ENCODE measurements around the gene KCNJ3. TPM values are rescaled to one million over a fixed set of nuclear protein-coding genes. Genes with fewer than 3 reads are reported as not detected.

KCNJ3 gene
- total and polyA plus RNA-seq, 2 donors, result 0.21 TPM; not detected in 1

- no peaks in the 10 kb centered on the region for H3K9me3 ChIP-seq (ENCODE audit: control insufficient read depth in 2 of 2, insufficient read depth in 1 of 2, low read length in 1 of 2)
- 54% methylated on average over 10 of the region's 10 CpGs for WGBS
- peaks cover 19 to 45% of the 10 kb centered on the region in 2 donors for H3K27me3 ChIP-seq (ENCODE audit: control insufficient read depth in 2 of 2, insufficient read depth in 1 of 2, low read length in 1 of 2)
- H3K4me1 ChIP-seq (ENCODE audit: control insufficient read depth in 2 of 2, insufficient read depth in 2 of 2, low read length in 2 of 2), result peaks cover 0 to 4% of the 10 kb centered on the region in 2 donors
- H3K27ac ChIP-seq (ENCODE audit: low read depth in 1 of 2, low read length in 1 of 2), result no peak overlapping the region
- no peak overlapping the region for H3K4me3 ChIP-seq (ENCODE audit: low read length in 2 of 2)
- H3K36me3 ChIP-seq (ENCODE audit: control insufficient read depth in 2 of 2, insufficient read depth in 2 of 2, low read length in 1 of 2), result no peaks in the 10 kb centered on the region
- DNase-seq (ENCODE audit: low read depth in 6 of 9, low spot score in 9 of 9), result no peak
Observed at GRCh38 chr2:154699575-154699930, 1.1 kb downstream of the KCNJ3 start.

GRCh38 chr2:154700136-154700535 is 1.6 kb downstream of the KCNJ3 start:
- no peak for DNase-seq (ENCODE audit: low read depth in 6 of 9, low spot score in 9 of 9)
- WGBS, result 78% methylated on average over 4 of the region's 4 CpGs
- Histone ChIP-seq H3K27me3 (ENCODE audit: control insufficient read depth in 2 of 2, insufficient read depth in 1 of 2, low read length in 1 of 2) (peaks cover 19 to 45% of the 10 kb centered on the region in 2 donors), H3K4me3 (ENCODE audit: low read length in 2 of 2) (no peak overlapping the region), H3K4me1 (ENCODE audit: control insufficient read depth in 2 of 2, insufficient read depth in 2 of 2, low read length in 2 of 2) (peaks cover 0 to 4% of the 10 kb centered on the region in 2 donors), H3K36me3 (ENCODE audit: control insufficient read depth in 2 of 2, insufficient read depth in 2 of 2, low read length in 1 of 2) (no peaks in the 10 kb centered on the region), H3K9me3 (ENCODE audit: control insufficient read depth in 2 of 2, insufficient read depth in 1 of 2, low read length in 1 of 2) (no peaks in the 10 kb centered on the region), H3K27ac (ENCODE audit: low read depth in 1 of 2, low read length in 1 of 2) (no peak overlapping the region)

- Histone ChIP-seq H3K27ac (ENCODE audit: low read depth in 1 of 2, low read length in 1 of 2) (no peak overlapping the region), H3K36me3 (ENCODE audit: control insufficient read depth in 2 of 2, insufficient read depth in 2 of 2, low read length in 1 of 2) (no peaks in the 10 kb centered on the region), H3K4me3 (ENCODE audit: low read length in 2 of 2) (no peak overlapping the region), H3K9me3 (ENCODE audit: control insufficient read depth in 2 of 2, insufficient read depth in 1 of 2, low read length in 1 of 2) (no peaks in the 10 kb centered on the region), H3K4me1 (ENCODE audit: control insufficient read depth in 2 of 2, insufficient read depth in 2 of 2, low read length in 2 of 2) (no peaks in the 10 kb centered on the region), H3K27me3 (ENCODE audit: control insufficient read depth in 2 of 2, insufficient read depth in 1 of 2, low read length in 1 of 2) (peaks cover 0 to 3% of the 10 kb centered on the region in 2 donors)
- no peak for DNase-seq (ENCODE audit: low read depth in 6 of 9, low spot score in 9 of 9)
- WGBS, result 88% methylated on average over 4 of the region's 4 CpGs
Observed at GRCh38 chr2:154704991-154705390, 6.5 kb downstream of the KCNJ3 start.

GRCh38 chr2:154706660-154707059 is 8.2 kb downstream of the KCNJ3 start:
- H3K4me1 ChIP-seq (ENCODE audit: control insufficient read depth in 2 of 2, insufficient read depth in 2 of 2, low read length in 2 of 2), result no peaks in the 10 kb centered on the region
- no peaks in the 10 kb centered on the region for H3K27me3 ChIP-seq (ENCODE audit: control insufficient read depth in 2 of 2, insufficient read depth in 1 of 2, low read length in 1 of 2)
- H3K9me3 ChIP-seq (ENCODE audit: control insufficient read depth in 2 of 2, insufficient read depth in 1 of 2, low read length in 1 of 2), result no peaks in the 10 kb centered on the region
- no peak overlapping the region for H3K4me3 ChIP-seq (ENCODE audit: low read length in 2 of 2)
- H3K36me3 ChIP-seq (ENCODE audit: control insufficient read depth in 2 of 2, insufficient read depth in 2 of 2, low read length in 1 of 2), result no peaks in the 10 kb centered on the region
- H3K27ac ChIP-seq (ENCODE audit: low read depth in 1 of 2, low read length in 1 of 2), result no peak overlapping the region
- no peak for DNase-seq (ENCODE audit: low read depth in 6 of 9, low spot score in 9 of 9)
- WGBS, result 96% methylated on average over 1 of the region's 1 CpG

GRCh38 chr2:154707994-154708575 is 9.6 kb downstream of the KCNJ3 start:
- Histone ChIP-seq H3K36me3 (ENCODE audit: control insufficient read depth in 2 of 2, insufficient read depth in 2 of 2, low read length in 1 of 2) (no peaks in the 10 kb centered on the region), H3K9me3 (ENCODE audit: control insufficient read depth in 2 of 2, insufficient read depth in 1 of 2, low read length in 1 of 2) (no peaks in the 10 kb centered on the region), H3K27ac (ENCODE audit: low read depth in 1 of 2, low read length in 1 of 2) (no peak overlapping the region), H3K27me3 (ENCODE audit: control insufficient read depth in 2 of 2, insufficient read depth in 1 of 2, low read length in 1 of 2) (no peaks in the 10 kb centered on the region), H3K4me1 (ENCODE audit: control insufficient read depth in 2 of 2, insufficient read depth in 2 of 2, low read length in 2 of 2) (no peaks in the 10 kb centered on the region), H3K4me3 (ENCODE audit: low read length in 2 of 2) (no peak overlapping the region)
- WGBS, result 91% methylated on average over 3 of the region's 3 CpGs
- no peak for DNase-seq (ENCODE audit: low read depth in 6 of 9, low spot score in 9 of 9)

GRCh38 chr2:154709215-154709614 is 10.7 kb downstream of the KCNJ3 start:
- Histone ChIP-seq H3K36me3 (ENCODE audit: control insufficient read depth in 2 of 2, insufficient read depth in 2 of 2, low read length in 1 of 2) (no peaks in the 10 kb centered on the region), H3K4me3 (ENCODE audit: low read length in 2 of 2) (no peak overlapping the region), H3K27me3 (ENCODE audit: control insufficient read depth in 2 of 2, insufficient read depth in 1 of 2, low read length in 1 of 2) (no peaks in the 10 kb centered on the region), H3K27ac (ENCODE audit: low read depth in 1 of 2, low read length in 1 of 2) (no peak overlapping the region), H3K9me3 (ENCODE audit: control insufficient read depth in 2 of 2, insufficient read depth in 1 of 2, low read length in 1 of 2) (no peaks in the 10 kb centered on the region), H3K4me1 (ENCODE audit: control insufficient read depth in 2 of 2, insufficient read depth in 2 of 2, low read length in 2 of 2) (no peaks in the 10 kb centered on the region)
- WGBS, result 96% methylated on average over 3 of the region's 3 CpGs
- no peak for DNase-seq (ENCODE audit: low read depth in 6 of 9, low spot score in 9 of 9)

- Histone ChIP-seq H3K27ac (ENCODE audit: low read depth in 1 of 2, low read length in 1 of 2) (no peak overlapping the region), H3K27me3 (ENCODE audit: control insufficient read depth in 2 of 2, insufficient read depth in 1 of 2, low read length in 1 of 2) (no peaks in the 10 kb centered on the region), H3K36me3 (ENCODE audit: control insufficient read depth in 2 of 2, insufficient read depth in 2 of 2, low read length in 1 of 2) (no peaks in the 10 kb centered on the region), H3K9me3 (ENCODE audit: control insufficient read depth in 2 of 2, insufficient read depth in 1 of 2, low read length in 1 of 2) (no peaks in the 10 kb centered on the region), H3K4me3 (ENCODE audit: low read length in 2 of 2) (no peak overlapping the region), H3K4me1 (ENCODE audit: control insufficient read depth in 2 of 2, insufficient read depth in 2 of 2, low read length in 2 of 2) (no peaks in the 10 kb centered on the region)
- DNase-seq (ENCODE audit: low read depth in 6 of 9, low spot score in 9 of 9), result no peak
- 92% methylated on average over 2 of the region's 2 CpGs for WGBS
Observed at GRCh38 chr2:154710078-154710477, 11.6 kb downstream of the KCNJ3 start.

GRCh38 chr2:154710685-154711084 is 12.2 kb downstream of the KCNJ3 start:
- Histone ChIP-seq H3K4me1 (ENCODE audit: control insufficient read depth in 2 of 2, insufficient read depth in 2 of 2, low read length in 2 of 2) (no peaks in the 10 kb centered on the region), H3K4me3 (ENCODE audit: low read length in 2 of 2) (no peak overlapping the region), H3K27ac (ENCODE audit: low read depth in 1 of 2, low read length in 1 of 2) (no peak overlapping the region), H3K9me3 (ENCODE audit: control insufficient read depth in 2 of 2, insufficient read depth in 1 of 2, low read length in 1 of 2) (no peaks in the 10 kb centered on the region), H3K27me3 (ENCODE audit: control insufficient read depth in 2 of 2, insufficient read depth in 1 of 2, low read length in 1 of 2) (no peaks in the 10 kb centered on the region), H3K36me3 (ENCODE audit: control insufficient read depth in 2 of 2, insufficient read depth in 2 of 2, low read length in 1 of 2) (no peaks in the 10 kb centered on the region)
- WGBS, result 91% methylated on average over 2 of the region's 2 CpGs
- no peak for DNase-seq (ENCODE audit: low read depth in 6 of 9, low spot score in 9 of 9)

- no peaks in the 10 kb centered on the region for H3K27me3 ChIP-seq (ENCODE audit: control insufficient read depth in 2 of 2, insufficient read depth in 1 of 2, low read length in 1 of 2)
Observed at GRCh38 chr2:154713675-154714074, 15.2 kb downstream of the KCNJ3 start.

GRCh38 chr2:154720651-154721050 is 22.2 kb downstream of the KCNJ3 start:
- Histone ChIP-seq H3K4me3 (ENCODE audit: low read length in 2 of 2) (no peak overlapping the region), H3K27me3 (ENCODE audit: control insufficient read depth in 2 of 2, insufficient read depth in 1 of 2, low read length in 1 of 2) (no peaks in the 10 kb centered on the region), H3K36me3 (ENCODE audit: control insufficient read depth in 2 of 2, insufficient read depth in 2 of 2, low read length in 1 of 2) (no peaks in the 10 kb centered on the region), H3K27ac (ENCODE audit: low read depth in 1 of 2, low read length in 1 of 2) (no peak overlapping the region), H3K4me1 (ENCODE audit: control insufficient read depth in 2 of 2, insufficient read depth in 2 of 2, low read length in 2 of 2) (no peaks in the 10 kb centered on the region), H3K9me3 (ENCODE audit: control insufficient read depth in 2 of 2, insufficient read depth in 1 of 2, low read length in 1 of 2) (no peaks in the 10 kb centered on the region)
- 90% methylated on average over 2 of the region's 2 CpGs for WGBS
- DNase-seq (ENCODE audit: low read depth in 6 of 9, low spot score in 9 of 9), result no peak

More at GRCh38 chr2:154713675-154714074, 15.2 kb downstream of the KCNJ3 start:
- Histone ChIP-seq H3K4me1 (ENCODE audit: control insufficient read depth in 2 of 2, insufficient read depth in 2 of 2, low read length in 2 of 2) (no peaks in the 10 kb centered on the region), H3K9me3 (ENCODE audit: control insufficient read depth in 2 of 2, insufficient read depth in 1 of 2, low read length in 1 of 2) (no peaks in the 10 kb centered on the region), H3K36me3 (ENCODE audit: control insufficient read depth in 2 of 2, insufficient read depth in 2 of 2, low read length in 1 of 2) (no peaks in the 10 kb centered on the region), H3K4me3 (ENCODE audit: low read length in 2 of 2) (no peak overlapping the region), H3K27ac (ENCODE audit: low read depth in 1 of 2, low read length in 1 of 2) (no peak overlapping the region)
- DNase-seq (ENCODE audit: low read depth in 6 of 9, low spot score in 9 of 9), result no peak

Measured in thymus (tissue), 11 donors.